CD14-positive monocyte (primary cell): Measurements from ENCODE around the gene PAX6. TPM values are rescaled to one million over a fixed set of nuclear protein-coding genes. Genes with fewer than 3 reads are reported as not detected.

Experiments used
- DNase-seq, 3 donors: peaks; one replicate each; pipeline ENCODE4 v3.0.0-alpha.2; 2011 to 2022
- H2AFZ ChIP-seq: 2 replicates; pipeline ENCODE4 v1.6.0; 2012; ENCODE audit warnings: mild to moderate bottlenecking, low read depth, low read length, inconsistent platforms; ENCODE audit not compliant: insufficient read depth, poor library complexity, severe bottlenecking
- H3K27ac ChIP-seq, 2 donors: 1 replicate in 1 of 2; 2 replicates in 1 of 2; pipeline ENCODE4 v1.5.1; 2012 to 2013; ENCODE audit warnings: low read length in 2 of 2, control low read depth in 1 of 2, inconsistent platforms in 1 of 2, low read depth in 1 of 2, mild to moderate bottlenecking in 1 of 2
- H3K27me3 ChIP-seq, 2 donors: one replicate each; pipeline versions ENCODE4 v1.6.0 to v1.6.1; 2011 to 2013; ENCODE audit warnings: low read length in 2 of 2; ENCODE audit not compliant: control insufficient read depth in 2 of 2, insufficient read depth in 2 of 2
- H3K36me3 ChIP-seq, 2 donors: replicated peaks in 1 of 2; 1 replicate in 1 of 2; 2 replicates in 1 of 2; pipeline versions ENCODE4 v1.5.1 to v1.6.1; 2012 to 2013; ENCODE audit warnings: low read length in 2 of 2, control low read depth in 1 of 2, inconsistent platforms in 1 of 2, mild to moderate bottlenecking in 1 of 2; ENCODE audit not compliant: insufficient read depth in 2 of 2, control insufficient read depth in 1 of 2
- H3K4me1 ChIP-seq, 2 donors: 1 replicate in 1 of 2; 2 replicates in 1 of 2; pipeline versions ENCODE4 v1.5.1 to v1.6.1; 2012 to 2013; ENCODE audit warnings: low read length in 2 of 2, control low read depth in 1 of 2, inconsistent platforms in 1 of 2, mild to moderate bottlenecking in 1 of 2, moderate library complexity in 1 of 2; ENCODE audit not compliant: insufficient read depth in 2 of 2, control insufficient read depth in 1 of 2
- H3K4me2 ChIP-seq: replicated peaks from 2 replicates; pipeline ENCODE3; 2012; ENCODE audit warnings: low read length, moderate library complexity, mild to moderate bottlenecking; ENCODE audit not compliant: poor library complexity, severe bottlenecking; ENCODE audit errors: extremely low read depth
- H3K4me3 ChIP-seq, 3 experiments: fragments of 200-600 bp in 1 of 3; sonication (generic) in 1 of 3; replicated peaks in 1 of 3; 1 replicate in 2 of 3; 2 replicates in 1 of 3; pipeline ENCODE4 v1.5.1; 2011 to 2013; ENCODE audit warnings: low read length in 3 of 3, mild to moderate bottlenecking in 3 of 3, control low read depth in 2 of 3, low read depth in 2 of 3, inconsistent platforms in 1 of 3, moderate library complexity in 1 of 3
- H3K79me2 ChIP-seq: 2 replicates; pipeline ENCODE4 v1.6.0; 2012; ENCODE audit warnings: mild to moderate bottlenecking, control low read depth, inconsistent platforms, low read length, moderate library complexity; ENCODE audit not compliant: insufficient read depth
- H3K9ac ChIP-seq: 2 replicates; pipeline ENCODE4 v1.6.0; 2017; ENCODE audit warnings: low read length, mild to moderate bottlenecking; ENCODE audit not compliant: insufficient read depth, poor library complexity, severe bottlenecking
- H3K9me3 ChIP-seq, 2 donors: replicated peaks in 1 of 2; 1 replicate in 1 of 2; 2 replicates in 1 of 2; pipeline versions ENCODE4 v1.5.1 to v1.6.1; 2012 to 2013; ENCODE audit warnings: low read length in 2 of 2, control low read depth in 1 of 2; ENCODE audit not compliant: control insufficient read depth in 1 of 2, insufficient read depth in 1 of 2
- H4K20me1 ChIP-seq: 2 replicates; pipeline ENCODE4 v1.6.0; 2012; ENCODE audit warnings: mild to moderate bottlenecking, low read length, control low read depth, moderate library complexity; ENCODE audit not compliant: insufficient read depth
- H3K27ac Mint-ChIP-seq, 7 donors: one replicate each; pipeline ENCODE4 v1.8.0; 2020; ENCODE audit warnings: mild to moderate bottlenecking in 7 of 7, mixed read lengths in 7 of 7, moderate library complexity in 6 of 7, inconsistent platforms in 2 of 7
- H3K27me3 Mint-ChIP-seq, 3 donors: one replicate each; pipeline ENCODE4 v1.8.0; 2021 to 2022; ENCODE audit warnings: low read depth in 3 of 3, mild to moderate bottlenecking in 3 of 3, mixed read lengths in 3 of 3, moderate library complexity in 3 of 3, inconsistent platforms in 1 of 3
- H3K36me3 Mint-ChIP-seq, 2 donors: one replicate each; pipeline ENCODE4 v1.8.0; 2020; ENCODE audit warnings: mixed read lengths in 2 of 2, inconsistent platforms in 1 of 2, mild to moderate bottlenecking in 1 of 2
- H3K4me1 Mint-ChIP-seq: one replicate; pipeline ENCODE4 v1.8.0; 2020; ENCODE audit warnings: mild to moderate bottlenecking, mixed read lengths
- H3K4me3 Mint-ChIP-seq, 2 donors: one replicate each; pipeline ENCODE4 v1.8.0; 2020; ENCODE audit warnings: mild to moderate bottlenecking in 2 of 2, mixed read lengths in 2 of 2, moderate library complexity in 1 of 2
- H3K9me3 Mint-ChIP-seq, 7 donors: one replicate each; pipeline ENCODE4 v1.8.0; 2020 to 2022; ENCODE audit warnings: mixed read lengths in 7 of 7, mild to moderate bottlenecking in 6 of 7, moderate library complexity in 6 of 7, inconsistent platforms in 2 of 7
- CTCF ChIP-seq: fragments of 200-600 bp; IDR thresholded peaks from one replicate; pipeline ENCODE4 v1.8.0; 2022; ENCODE audit warnings: antibody characterized with exemption, mild to moderate bottlenecking
- WGBS: methylation state at CpG from one replicate; pipeline ENCODE4 v1.1.5; 2013; ENCODE audit warnings: missing lambda C conversion rate; ENCODE audit not compliant: insufficient coverage; 5-methylcytosine and 5-hydroxymethylcytosine counted together
- intact Hi-C, 2 donors: fragments of 100-400 bp; cut with micrococcal nuclease; formaldehyde crosslinking; loops; one replicate each; pipeline versions ENCODE4 v1.15.0 to v1.15.1; 2023
- polyA plus RNA-seq, 3 donors: library from polyadenylated mRNA; depleted of rRNA in 1 of 3; unstranded in 2 of 3; stranded (reverse) in 1 of 3; fragments of 300-500 nt in 2 of 3; fragments of >200 nt in 1 of 3; fragmentation: Illumina TruSeq in 2 of 3; gene quantifications; 1 replicate in 2 of 3; 2 replicates in 1 of 3; pipeline ENCODE4 v1.2.3, GENCODE V29; 2012 to 2021

PAX6 gene
- polyA plus RNA-seq, 3 donors, result not detected

DNA sequence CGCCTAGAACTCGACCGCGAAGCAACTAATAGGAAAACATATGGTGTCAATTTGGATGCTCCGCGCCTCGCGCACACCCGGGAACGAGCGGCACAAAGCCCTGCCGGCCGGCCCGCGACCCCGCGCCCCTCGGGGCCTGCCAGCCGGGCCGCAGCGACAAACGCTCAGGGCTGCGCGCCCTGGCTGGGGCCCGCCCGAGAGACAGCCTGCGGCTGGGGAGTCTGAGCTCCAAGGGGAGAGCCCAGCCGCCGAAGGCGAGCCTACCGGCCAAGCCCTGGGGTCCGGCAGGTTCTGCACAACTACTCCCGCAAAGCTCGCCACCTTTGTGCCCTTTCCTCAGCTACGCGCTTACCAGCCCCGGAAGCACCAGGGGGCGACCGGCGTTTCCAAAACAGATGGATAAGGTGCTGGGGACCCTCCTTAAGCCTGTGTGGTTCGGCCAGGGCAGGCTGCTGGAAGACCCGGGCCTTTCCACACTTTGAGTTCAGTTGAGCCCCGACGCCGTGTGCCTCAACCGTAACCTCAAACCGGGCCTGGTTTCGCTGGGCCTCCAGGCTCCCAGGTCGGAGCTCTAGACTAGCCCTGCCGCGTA, 6.0 kb downstream of the PAX6 start:
- peaks cover 96 to 100% (median 99%) of the 10 kb centered on the region in 3 donors for H3K27me3 Mint-ChIP-seq
- H3K4me3 Mint-ChIP-seq, result peak overlapping the region in 1 of 2 donors; percentile 91
- Histone ChIP-seq H3K27ac (no peak overlapping the region), H3K9ac (no peak overlapping the region), H3K36me3 (no peaks in the 10 kb centered on the region), H3K9me3 (peaks cover 31 to 94% of the 10 kb centered on the region in 2 donors), H4K20me1 (no peaks in the 10 kb centered on the region), H3K4me1 (peaks cover 20 to 35% of the 10 kb centered on the region in 2 donors), H3K79me2 (no peaks in the 10 kb centered on the region), H2AFZ (no peak overlapping the region), H3K4me3 (peak overlapping the region in 1 of 3 experiments; percentile 62), H3K4me2 (peak overlapping the region; percentile 57), H3K27me3 (peaks cover 91 to 100% of the 10 kb centered on the region in 2 donors)
- no peak for TF ChIP-seq CTCF
- no peak overlapping the region for H3K27ac Mint-ChIP-seq
- 4% methylated on average over 51 of the region's 51 CpGs for WGBS
- H3K9me3 Mint-ChIP-seq, result peaks cover 16 to 70% (median 55%) of the 10 kb centered on the region in 7 donors
- H3K36me3 Mint-ChIP-seq, result peaks cover 20 to 45% of the 10 kb centered on the region in 2 donors
- no peak for DNase-seq
- intact Hi-C loops, result no loop called here
- peaks cover 40% of the 10 kb centered on the region for H3K4me1 Mint-ChIP-seq

GRCh38 chr11:31804312-31805036, 6.6 kb downstream of the PAX6 start:
- Histone ChIP-seq H3K4me3 (peak overlapping the region in 1 of 3 experiments; percentile 62), H3K79me2 (no peaks in the 10 kb centered on the region), H2AFZ (peak overlapping the region; percentile 51), H3K4me1 (peaks cover 14 to 28% of the 10 kb centered on the region in 2 donors), H3K4me2 (peak overlapping the region; percentile 57), H3K27me3 (peaks cover 93 to 100% of the 10 kb centered on the region in 2 donors), H3K27ac (no peak overlapping the region), H3K36me3 (no peaks in the 10 kb centered on the region), H3K9me3 (peaks cover 27 to 92% of the 10 kb centered on the region in 2 donors), H3K9ac (no peak overlapping the region), H4K20me1 (no peaks in the 10 kb centered on the region)
- Mint-ChIP-seq H3K27me3 (peaks cover 97 to 100% (median 99%) of the 10 kb centered on the region in 3 donors), H3K27ac (no peak overlapping the region), H3K4me3 (peak overlapping the region; percentile 62 to 91), H3K9me3 (peaks cover 14 to 70% (median 53%) of the 10 kb centered on the region in 7 donors), H3K36me3 (peaks cover 20 to 46% of the 10 kb centered on the region in 2 donors), H3K4me1 (peaks cover 36% of the 10 kb centered on the region)
- 2% methylated on average over 41 of the region's 41 CpGs for WGBS
- intact Hi-C loops, result no loop called here
- peak in 1 of 3 donors; percentile 16 for DNase-seq
- TF ChIP-seq CTCF, result no peak
